GM12865 (cell line): ENCODE data around the gene TSC1.
A peak's percentile ranks its signal among the peaks of the same experiment; 100 is the strongest.
"Not testable (repeated sequence)": the region's sequence is repeated elsewhere in the genome, so short reads cannot be mapped to it uniquely, and the experiment has no call there.

ENCODE experiments used
- DNase-seq: peaks from one replicate; pipeline ENCODE4 v3.0.0; 2010; ENCODE audit warnings: low read depth
- H3K4me3 ChIP-seq: 2 replicates; pipeline ENCODE4 v1.5.1; 2011; ENCODE audit warnings: mild to moderate bottlenecking, low read depth, low read length, control low read depth
- CTCF ChIP-seq: IDR thresholded peaks from 2 replicates; pipeline ENCODE4 v1.5.1; 2011; ENCODE audit warnings: low read length, control low read depth, low read depth, inconsistent platforms; ENCODE audit not compliant: insufficient read depth; ENCODE audit errors: missing control alignments

The TSC1 gene

GRCh38 chr9:132976571-132976970 is 32.2 kb upstream of the TSC1 start:
- H3K4me3 ChIP-seq: no peak overlapping the region
- TF ChIP-seq CTCF: no peak
- no peak for DNase-seq

GRCh38 chr9:132975961-132976360 is 31.5 kb upstream of the TSC1 start:
- H3K4me3 ChIP-seq: no peak overlapping the region
- no peak for TF ChIP-seq CTCF
- no peak for DNase-seq

GRCh38 chr9:132973713-132974112 is 29.3 kb upstream of the TSC1 start:
- no peak for TF ChIP-seq CTCF
- DNase-seq: peak; percentile 40

DNA sequence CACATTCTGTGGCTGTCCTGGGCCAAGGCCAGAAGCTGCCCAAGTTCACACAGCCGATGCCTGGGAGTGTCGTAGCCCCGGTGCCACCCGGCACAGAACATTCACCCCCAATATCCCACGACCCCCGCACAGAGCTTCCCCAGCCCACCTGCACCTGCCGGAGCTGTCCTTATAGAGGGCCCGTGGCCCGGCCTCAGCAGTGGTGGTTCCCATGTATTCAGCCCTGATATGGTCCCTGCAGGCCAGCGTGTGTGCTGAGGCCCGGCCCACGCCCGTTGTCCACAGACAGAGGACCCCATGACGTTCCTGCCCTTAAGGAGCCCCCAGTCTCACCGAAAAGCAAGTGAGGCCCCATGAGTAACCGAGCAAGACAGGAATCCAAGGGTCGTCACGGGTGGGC is 28.8 kb upstream of the TSC1 start:
- TF ChIP-seq CTCF: no peak

More at GRCh38 chr9:132973713-132974112, 29.3 kb upstream of the TSC1 start:
- H3K4me3 ChIP-seq: no peak overlapping the region

GRCh38 chr9:132970324-132971062 is 26.1 kb upstream of the TSC1 start:
- no peak for DNase-seq
- no peak for TF ChIP-seq CTCF
- no peak overlapping the region for H3K4me3 ChIP-seq

More for the DNA sequence above, 28.8 kb upstream of the TSC1 start:
- no peak overlapping the region for H3K4me3 ChIP-seq
- DNase-seq: no peak

- no peak overlapping the region for H3K4me3 ChIP-seq
- DNase-seq: no peak
- TF ChIP-seq CTCF: no peak
Measured at GRCh38 chr9:132969783-132970182, 25.4 kb upstream of the TSC1 start.

- not testable (repeated sequence) for DNase-seq, H3K4me3 ChIP-seq
Measured at GRCh38 chr9:132967908-132968307, 23.5 kb upstream of the TSC1 start.
